ENCODE results near the gene LRRC4.
A peak's percentile ranks its signal among the peaks of the same experiment; 100 is the strongest.

The LRRC4 gene

GRCh38 chr7:128037081-128037480 is 5.8 kb upstream of the LRRC4 start:
- TF ChIP-seq CTCF (IDR thresholded peaks at IDR 0.05; ENCODE audit: low read depth, low read length): 0 out of 2 replicates have a peak, but pooled peaks have one; percentile 2
- no peak for DNase-seq
- Histone ChIP-seq H3K27me3 (peaks cover 6% of the 10 kb centered on the region), H3K4me3 (ENCODE audit: low read depth, low read length) (no peak overlapping the region), H3K9me3 (no peaks in the 10 kb centered on the region), H3K4me1 (peaks cover 8% of the 10 kb centered on the region), H3K36me3 (no peaks in the 10 kb centered on the region)

GRCh38 chr7:128036226-128036940 is 5.1 kb upstream of the LRRC4 start:
- DNase-seq: no peak
- H3K36me3 ChIP-seq: no peaks in the 10 kb centered on the region
- no peaks in the 10 kb centered on the region for H3K9me3 ChIP-seq
- peaks cover 6% of the 10 kb centered on the region for H3K27me3 ChIP-seq
- TF ChIP-seq CTCF (IDR thresholded peaks at IDR 0.05; ENCODE audit: low read depth, low read length): no peak
- H3K4me3 ChIP-seq (ENCODE audit: low read depth, low read length): no peak overlapping the region
- peaks cover 5% of the 10 kb centered on the region for H3K4me1 ChIP-seq

- no peak overlapping the region for H3K4me3 ChIP-seq (ENCODE audit: low read depth, low read length)
- no peaks in the 10 kb centered on the region for H3K36me3 ChIP-seq
- peaks cover 6% of the 10 kb centered on the region for H3K27me3 ChIP-seq
- H3K4me1 ChIP-seq: peaks cover 2% of the 10 kb centered on the region
- no peaks in the 10 kb centered on the region for H3K9me3 ChIP-seq
- peak; percentile 88 for TF ChIP-seq CTCF (IDR thresholded peaks at IDR 0.05; ENCODE audit: low read depth, low read length)
- DNase-seq: peak; percentile 60
Measured at GRCh38 chr7:128035712-128036111, 4.5 kb upstream of the LRRC4 start.

GRCh38 chr7:128034825-128035224 is 3.6 kb upstream of the LRRC4 start:
- DNase-seq: no peak
- H3K4me3 ChIP-seq (ENCODE audit: low read depth, low read length): no peak overlapping the region
- no peak for TF ChIP-seq CTCF (IDR thresholded peaks at IDR 0.05; ENCODE audit: low read depth, low read length)
- peaks cover 6% of the 10 kb centered on the region for H3K27me3 ChIP-seq
- H3K9me3 ChIP-seq: no peaks in the 10 kb centered on the region
- no peaks in the 10 kb centered on the region for H3K36me3 ChIP-seq
- H3K4me1 ChIP-seq: no peaks in the 10 kb centered on the region

- Histone ChIP-seq H3K9me3 (no peaks in the 10 kb centered on the region), H3K4me1 (no peaks in the 10 kb centered on the region), H3K27me3 (peaks cover 6% of the 10 kb centered on the region), H3K36me3 (peaks cover 7% of the 10 kb centered on the region; the same call in 1 of the 2 replicates), H3K4me3 (ENCODE audit: low read depth, low read length) (no peak overlapping the region)
- no peak for DNase-seq
- TF ChIP-seq CTCF (IDR thresholded peaks at IDR 0.05; ENCODE audit: low read depth, low read length): no peak
Measured at GRCh38 chr7:128033246-128033645, 2.0 kb upstream of the LRRC4 start.

GRCh38 chr7:128032605-128033235 is 1.5 kb upstream of the LRRC4 start:
- Histone ChIP-seq H3K27me3 (peaks cover 6% of the 10 kb centered on the region), H3K9me3 (no peaks in the 10 kb centered on the region), H3K4me1 (no peaks in the 10 kb centered on the region), H3K36me3 (peaks cover 7% of the 10 kb centered on the region; the same call in 1 of the 2 replicates), H3K4me3 (ENCODE audit: low read depth, low read length) (peak overlapping the region; percentile 51)
- no peak for TF ChIP-seq CTCF (IDR thresholded peaks at IDR 0.05; ENCODE audit: low read depth, low read length)
- DNase-seq: no peak
